ENCODE measurements around the gene ANKRD18B.
A peak's percentile ranks its signal among the peaks of the same experiment; 100 is the strongest.
"Not testable (repeated sequence)": the region's sequence is repeated elsewhere in the genome, so short reads cannot be mapped to it uniquely, and the experiment has no call there.

Gene ANKRD18B

DNA sequence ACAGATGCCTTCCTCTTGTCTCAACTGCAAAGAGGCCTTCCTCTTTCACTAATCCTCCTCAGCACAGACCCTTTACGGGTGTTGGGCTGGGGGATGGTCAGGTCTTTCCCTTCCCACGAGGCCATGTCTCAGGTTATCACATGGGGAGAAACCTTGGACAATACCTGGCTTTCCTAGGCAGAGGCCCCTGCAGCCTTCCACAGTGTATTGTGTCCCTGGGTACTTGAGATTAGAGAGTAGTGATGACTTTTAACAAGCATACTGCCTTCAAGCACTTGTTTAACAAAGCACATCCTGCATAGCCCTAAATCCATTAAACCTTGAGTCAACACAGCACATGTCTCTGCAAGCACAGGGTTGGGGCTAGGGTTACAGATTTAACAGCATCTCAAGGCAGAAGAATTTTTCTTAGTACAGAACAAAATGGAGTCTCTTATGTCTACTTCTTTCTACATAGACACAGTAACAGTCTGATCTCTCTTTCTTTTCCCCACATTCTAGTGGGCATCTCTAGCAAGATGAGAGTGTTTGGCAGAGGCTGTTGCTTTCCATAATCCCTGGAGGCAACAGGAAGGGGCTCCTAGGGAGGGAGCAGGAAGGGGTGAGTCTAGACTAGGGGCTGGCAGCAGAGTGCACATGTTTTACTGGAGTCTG is 8.6 kb upstream of the ANKRD18B start:
- POLR2A ChIA-PET; H3K4me3 ChIP-seq (ENCODE audit: low read depth, low read length); H3K9me3 ChIP-seq (ENCODE audit: control insufficient read depth, insufficient read depth, low read depth, low read length); H3K4me1 ChIP-seq (ENCODE audit: control insufficient read depth, insufficient read depth, low read length); H3K27ac ChIP-seq (ENCODE audit: extremely low read depth, low read depth, low read length); CTCF ChIA-PET; H3K36me3 ChIP-seq (ENCODE audit: control insufficient read depth in 2 of 2, insufficient read depth in 1 of 2, low read length in 2 of 2): not testable (repeated sequence)
- TF ChIP-seq, protein P1, sequence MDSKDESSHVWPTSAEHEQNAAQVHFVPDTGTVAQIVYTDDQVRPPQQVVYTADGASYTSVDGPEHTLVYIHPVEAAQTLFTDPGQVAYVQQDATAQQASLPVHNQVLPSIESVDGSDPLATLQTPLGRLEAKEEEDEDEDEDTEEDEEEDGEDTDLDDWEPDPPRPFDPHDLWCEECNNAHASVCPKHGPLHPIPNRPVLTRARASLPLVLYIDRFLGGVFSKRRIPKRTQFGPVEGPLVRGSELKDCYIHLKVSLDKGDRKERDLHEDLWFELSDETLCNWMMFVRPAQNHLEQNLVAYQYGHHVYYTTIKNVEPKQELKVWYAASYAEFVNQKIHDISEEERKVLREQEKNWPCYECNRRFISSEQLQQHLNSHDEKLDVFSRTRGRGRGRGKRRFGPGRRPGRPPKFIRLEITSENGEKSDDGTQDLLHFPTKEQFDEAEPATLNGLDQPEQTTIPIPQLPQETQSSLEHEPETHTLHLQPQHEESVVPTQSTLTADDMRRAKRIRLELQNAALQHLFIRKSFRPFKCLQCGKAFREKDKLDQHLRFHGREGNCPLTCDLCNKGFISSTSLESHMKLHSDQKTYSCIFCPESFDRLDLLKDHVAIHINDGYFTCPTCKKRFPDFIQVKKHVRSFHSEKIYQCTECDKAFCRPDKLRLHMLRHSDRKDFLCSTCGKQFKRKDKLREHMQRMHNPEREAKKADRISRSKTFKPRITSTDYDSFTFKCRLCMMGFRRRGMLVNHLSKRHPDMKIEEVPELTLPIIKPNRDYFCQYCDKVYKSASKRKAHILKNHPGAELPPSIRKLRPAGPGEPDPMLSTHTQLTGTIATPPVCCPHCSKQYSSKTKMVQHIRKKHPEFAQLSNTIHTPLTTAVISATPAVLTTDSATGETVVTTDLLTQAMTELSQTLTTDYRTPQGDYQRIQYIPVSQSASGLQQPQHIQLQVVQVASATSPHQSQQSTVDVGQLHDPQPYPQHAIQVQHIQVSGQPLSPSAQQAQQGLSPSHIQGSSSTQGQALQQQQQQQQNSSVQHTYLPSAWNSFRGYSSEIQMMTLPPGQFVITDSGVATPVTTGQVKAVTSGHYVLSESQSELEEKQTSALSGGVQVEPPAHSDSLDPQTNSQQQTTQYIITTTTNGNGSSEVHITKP (tag by site-specific recombination; IDR thresholded peaks at IDR 0.05) = peak; percentile 59
- TF ChIP-seq ZEB2 (tag by site-specific recombination; IDR thresholded peaks at IDR 0.05) (peak; percentile 50; the same call in 1 of the 2 replicates), ZSCAN30 (tag by site-specific recombination; IDR thresholded peaks at IDR 0.05) (peak; percentile 49; the same call in 1 of the 2 replicates), OSR2 (tag by site-specific recombination; IDR thresholded peaks at IDR 0.05) (peak; percentile 25; the same call in 1 of the 2 replicates), ZNF24 (tag by site-specific recombination; IDR thresholded peaks at IDR 0.05) (peak; percentile 48; the same call in 1 of the 2 replicates), ZNF600 (tag by site-specific recombination; IDR thresholded peaks at IDR 0.05) (peak; percentile 51), FEZF1 (tag by site-specific recombination; IDR thresholded peaks at IDR 0.05) (peak; percentile 27; the same call in 1 of the 2 replicates), ZBTB17 (tag by site-specific recombination; IDR thresholded peaks at IDR 0.05) (0 out of 2 replicates have a peak, but pooled peaks have one; percentile 23), MYNN (tag by site-specific recombination; IDR thresholded peaks at IDR 0.05; ENCODE audit: borderline replicate concordance) (peak; percentile 67; the same call in 1 of the 2 replicates), ZNF366 (tag by site-specific recombination; conservative IDR thresholded peaks at IDR 0.05) (0 out of 2 replicates have a peak, but pooled peaks have one; percentile 12), ZXDB (tag by site-specific recombination; IDR thresholded peaks at IDR 0.05) (peak; percentile 74), ZNF596 (tag by site-specific recombination; IDR thresholded peaks at IDR 0.05) (peak; percentile 55)
- TF ChIP-seq, protein P2, sequence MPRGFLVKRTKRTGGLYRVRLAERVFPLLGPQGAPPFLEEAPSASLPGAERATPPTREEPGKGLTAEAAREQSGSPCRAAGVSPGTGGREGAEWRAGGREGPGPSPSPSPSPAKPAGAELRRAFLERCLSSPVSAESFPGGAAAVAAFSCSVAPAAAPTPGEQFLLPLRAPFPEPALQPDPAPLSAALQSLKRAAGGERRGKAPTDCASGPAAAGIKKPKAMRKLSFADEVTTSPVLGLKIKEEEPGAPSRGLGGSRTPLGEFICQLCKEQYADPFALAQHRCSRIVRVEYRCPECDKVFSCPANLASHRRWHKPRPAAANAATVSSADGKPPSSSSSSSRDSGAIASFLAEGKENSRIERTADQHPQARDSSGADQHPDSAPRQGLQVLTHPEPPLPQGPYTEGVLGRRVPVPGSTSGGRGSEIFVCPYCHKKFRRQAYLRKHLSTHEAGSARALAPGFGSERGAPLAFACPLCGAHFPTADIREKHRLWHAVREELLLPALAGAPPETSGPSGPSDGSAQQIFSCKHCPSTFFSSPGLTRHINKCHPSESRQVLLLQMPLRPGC (tag by site-specific recombination; IDR thresholded peaks at IDR 0.05) = 0 out of 2 replicates have a peak, but pooled peaks have one; percentile 36

DNA sequence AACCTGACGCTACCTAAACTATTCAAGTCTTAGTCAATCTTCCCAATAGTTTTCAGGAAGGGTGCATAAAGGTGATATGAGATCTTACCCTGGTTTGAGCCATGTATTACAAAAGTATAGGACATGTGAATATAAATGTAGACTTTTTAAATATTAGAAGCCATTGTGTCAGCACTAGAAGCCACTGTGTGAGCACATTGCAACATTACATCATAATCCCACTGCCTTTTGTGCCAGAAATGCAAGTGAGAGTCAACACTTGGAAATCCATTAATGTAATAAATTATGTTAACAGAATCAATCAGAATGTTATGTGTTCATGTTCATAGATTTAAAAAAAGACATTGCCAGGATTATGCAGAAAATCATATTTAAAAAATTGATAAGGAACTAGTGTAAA is 7.7 kb upstream of the ANKRD18B start:
- H3K4me3 ChIP-seq (ENCODE audit: low read depth, low read length); H3K4me1 ChIP-seq (ENCODE audit: control insufficient read depth, insufficient read depth, low read length); H3K27ac ChIP-seq (ENCODE audit: extremely low read depth, low read depth, low read length); H3K9me3 ChIP-seq (ENCODE audit: control insufficient read depth, insufficient read depth, low read depth, low read length); POLR2A ChIA-PET; H3K36me3 ChIP-seq (ENCODE audit: control insufficient read depth in 2 of 2, insufficient read depth in 1 of 2, low read length in 2 of 2): not testable (repeated sequence)
- TF ChIP-seq, protein P3, sequence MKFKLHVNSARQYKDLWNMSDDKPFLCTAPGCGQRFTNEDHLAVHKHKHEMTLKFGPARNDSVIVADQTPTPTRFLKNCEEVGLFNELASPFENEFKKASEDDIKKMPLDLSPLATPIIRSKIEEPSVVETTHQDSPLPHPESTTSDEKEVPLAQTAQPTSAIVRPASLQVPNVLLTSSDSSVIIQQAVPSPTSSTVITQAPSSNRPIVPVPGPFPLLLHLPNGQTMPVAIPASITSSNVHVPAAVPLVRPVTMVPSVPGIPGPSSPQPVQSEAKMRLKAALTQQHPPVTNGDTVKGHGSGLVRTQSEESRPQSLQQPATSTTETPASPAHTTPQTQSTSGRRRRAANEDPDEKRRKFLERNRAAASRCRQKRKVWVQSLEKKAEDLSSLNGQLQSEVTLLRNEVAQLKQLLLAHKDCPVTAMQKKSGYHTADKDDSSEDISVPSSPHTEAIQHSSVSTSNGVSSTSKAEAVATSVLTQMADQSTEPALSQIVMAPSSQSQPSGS (tag by site-specific recombination; IDR thresholded peaks at IDR 0.05; ENCODE audit: low read depth) = 0 out of 2 replicates have a peak, but pooled peaks have one; percentile 34
- TF ChIP-seq ZBTB21 (tag by site-specific recombination; IDR thresholded peaks at IDR 0.05) (0 out of 2 replicates have a peak, but pooled peaks have one; percentile 40), ZNF629 (tag by site-specific recombination; IDR thresholded peaks at IDR 0.05) (peak; percentile 48; the same call in 1 of the 2 replicates)
- CTCF ChIA-PET = interaction anchor here (0.6 to 2.5 kb wide), 4 partner anchors 15 to 57 kb away, joined by 3 to 14 read pairs (median 11); no protein-coding TSS in a partner anchor

Data from HEK293 (cell line).